Activated gamma-delta T cell treated with Interleukin-2 at 50 U/mL for 16 hours (primary cell): ENCODE measurements around the gene NCAPD3.
"Not testable (repeated sequence)": the region's sequence is repeated elsewhere in the genome, so short reads cannot be mapped to it uniquely, and the experiment has no call there.

Experiments
- DNase-seq: peaks from one replicate; pipeline ENCODE4 v3.0.0-alpha.2; 2020

NCAPD3 gene

GRCh38 chr11:134131628-134132244, 92.0 kb downstream of the NCAPD3 start:
- no peak for DNase-seq

- DNase-seq = no peak
Observed at GRCh38 chr11:134126217-134126822, 97.4 kb downstream of the NCAPD3 start.

- no peak for DNase-seq
Observed at GRCh38 chr11:134125507-134125906, 98.3 kb downstream of the NCAPD3 start.

GRCh38 chr11:134124660-134125451, 98.9 kb downstream of the NCAPD3 start:
- no peak for DNase-seq

- DNase-seq = no peak
Observed at GRCh38 chr11:134120921-134121526, 102.7 kb downstream of the NCAPD3 start.

GRCh38 chr11:134120143-134120850, 103.5 kb downstream of the NCAPD3 start:
- no peak for DNase-seq

GRCh38 chr11:134119094-134119493, 104.7 kb downstream of the NCAPD3 start:
- no peak for DNase-seq

- no peak for DNase-seq
Observed at GRCh38 chr11:134118006-134118405, 105.8 kb downstream of the NCAPD3 start.

- DNase-seq = no peak
Observed at GRCh38 chr11:134116210-134116609, 107.6 kb downstream of the NCAPD3 start.

GRCh38 chr11:134113787-134114186, 110.0 kb downstream of the NCAPD3 start:
- DNase-seq = not testable (repeated sequence)

GRCh38 chr11:134110252-134110815, 113.4 kb downstream of the NCAPD3 start:
- DNase-seq = no peak
